Measurements from ENCODE around the gene ABHD14A.

DNA sequence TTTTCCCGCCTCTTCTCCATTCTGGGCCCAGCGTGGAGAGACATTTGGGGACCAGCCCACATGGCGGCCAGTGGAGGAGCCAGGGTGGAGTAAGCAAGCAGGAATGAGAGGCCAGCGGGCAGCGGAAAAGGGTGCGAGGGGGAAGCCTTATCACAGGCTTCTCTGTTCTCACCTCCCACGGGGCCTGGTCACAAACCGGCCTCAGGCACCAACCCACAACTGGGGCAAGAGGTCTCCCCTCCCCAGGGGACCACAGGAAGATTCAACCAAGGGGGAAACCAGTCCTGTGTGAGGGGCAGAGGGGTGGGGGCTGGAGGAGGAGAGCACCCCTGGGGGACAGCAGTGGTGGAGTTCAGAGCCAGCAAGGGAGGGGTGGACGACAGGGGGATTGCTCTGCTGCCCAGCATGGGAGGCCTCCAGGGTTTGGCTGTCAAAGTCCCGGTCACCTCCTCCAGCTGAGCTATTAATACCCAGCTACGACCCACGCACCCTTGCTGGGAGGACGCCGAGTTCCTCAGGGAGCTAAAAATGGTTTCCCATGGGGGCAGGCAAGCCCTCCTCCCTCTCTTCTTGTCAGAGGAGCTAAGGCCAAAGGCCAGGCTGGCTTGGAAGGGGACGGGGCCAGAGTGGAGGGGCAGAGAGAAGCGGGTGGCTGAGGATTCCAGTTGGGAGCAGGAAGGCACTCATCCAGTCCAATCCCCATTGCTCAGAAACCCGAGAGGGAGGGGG is 44.7 kb downstream of the ABHD14A start:
- TF ChIP-seq, protein P1, sequence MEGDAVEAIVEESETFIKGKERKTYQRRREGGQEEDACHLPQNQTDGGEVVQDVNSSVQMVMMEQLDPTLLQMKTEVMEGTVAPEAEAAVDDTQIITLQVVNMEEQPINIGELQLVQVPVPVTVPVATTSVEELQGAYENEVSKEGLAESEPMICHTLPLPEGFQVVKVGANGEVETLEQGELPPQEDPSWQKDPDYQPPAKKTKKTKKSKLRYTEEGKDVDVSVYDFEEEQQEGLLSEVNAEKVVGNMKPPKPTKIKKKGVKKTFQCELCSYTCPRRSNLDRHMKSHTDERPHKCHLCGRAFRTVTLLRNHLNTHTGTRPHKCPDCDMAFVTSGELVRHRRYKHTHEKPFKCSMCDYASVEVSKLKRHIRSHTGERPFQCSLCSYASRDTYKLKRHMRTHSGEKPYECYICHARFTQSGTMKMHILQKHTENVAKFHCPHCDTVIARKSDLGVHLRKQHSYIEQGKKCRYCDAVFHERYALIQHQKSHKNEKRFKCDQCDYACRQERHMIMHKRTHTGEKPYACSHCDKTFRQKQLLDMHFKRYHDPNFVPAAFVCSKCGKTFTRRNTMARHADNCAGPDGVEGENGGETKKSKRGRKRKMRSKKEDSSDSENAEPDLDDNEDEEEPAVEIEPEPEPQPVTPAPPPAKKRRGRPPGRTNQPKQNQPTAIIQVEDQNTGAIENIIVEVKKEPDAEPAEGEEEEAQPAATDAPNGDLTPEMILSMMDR (IDR thresholded peaks at IDR 0.05) = no peak
- no peak for TF ChIP-seq POLR2A (IDR thresholded peaks at IDR 0.05)

Data from Peyer's patch (tissue), 4 donors.